ENCODE data around the gene MTCL1.

- no peak for TF ChIP-seq CTCF (IDR thresholded peaks at IDR 0.05; ENCODE audit: borderline replicate concordance, extremely low read depth, low read length, poor library complexity, severe bottlenecking)
- TF ChIP-seq EZH2 (IDR thresholded peaks at IDR 0.05; ENCODE audit: borderline replicate concordance, low read depth, low read length, severe bottlenecking), result no peak
These were observed 29.1 kb downstream of the MTCL1 start for GRCh38 chr18:8734496-8734895.
